HG03060 (cell line): Measurements from ENCODE around the gene TRPV3.
A peak's percentile ranks its signal among the peaks of the same experiment; 100 is the strongest.
"Not testable (repeated sequence)": the region's sequence is repeated elsewhere in the genome, so short reads cannot be mapped to it uniquely, and the experiment has no call there.

ENCODE experiments used
- ATAC-seq: cut with Tn5 transposase; IDR thresholded peaks from one replicate; pipeline ENCODE4 v1.9.1; 2021; ENCODE audit warnings: low read depth, moderate number of reproducible peaks; ENCODE audit not compliant: unreplicated experiment

The TRPV3 gene

GRCh38 chr17:3557768-3558583 lies at the start of gene TRPV3:
TSS of gene TRPV3 (minus strand) at chr17:3557812. CDS start at chr17:3554850, 2,962 bp downstream.
- ATAC-seq: peak; percentile 14

- ATAC-seq: no peak
Observed at GRCh38 chr17:3603870-3604259, 46.3 kb upstream of the TRPV3 start.

GRCh38 chr17:3603119-3603869 lies 45.7 kb upstream of the TRPV3 start:
- no peak for ATAC-seq

- ATAC-seq: no peak
Observed at GRCh38 chr17:3602499-3602898, 44.9 kb upstream of the TRPV3 start.

- no peak for ATAC-seq
Observed at GRCh38 chr17:3600529-3601205, 43.1 kb upstream of the TRPV3 start.

- ATAC-seq: no peak
Observed at GRCh38 chr17:3598078-3598477, 40.5 kb upstream of the TRPV3 start.

- no peak for ATAC-seq
Observed at GRCh38 chr17:3596804-3597464, 39.3 kb upstream of the TRPV3 start.

- ATAC-seq: no peak
Observed at GRCh38 chr17:3594976-3595375, 37.4 kb upstream of the TRPV3 start.

- no peak for ATAC-seq
Observed at GRCh38 chr17:3594051-3594800, 36.6 kb upstream of the TRPV3 start.

GRCh38 chr17:3593384-3593783 lies 35.8 kb upstream of the TRPV3 start:
- no peak for ATAC-seq

GRCh38 chr17:3592216-3592860 lies 34.7 kb upstream of the TRPV3 start:
- ATAC-seq: no peak

GRCh38 chr17:3590768-3591167 lies 33.2 kb upstream of the TRPV3 start:
- ATAC-seq: no peak

GRCh38 chr17:3590231-3590630 lies 32.6 kb upstream of the TRPV3 start:
- no peak for ATAC-seq

GRCh38 chr17:3589784-3590183 lies 32.2 kb upstream of the TRPV3 start:
- no peak for ATAC-seq

- ATAC-seq: no peak
Observed at GRCh38 chr17:3585826-3586225, 28.2 kb upstream of the TRPV3 start.

GRCh38 chr17:3583456-3583855 lies 25.8 kb upstream of the TRPV3 start:
- no peak for ATAC-seq

- no peak for ATAC-seq
Observed at GRCh38 chr17:3582915-3583314, 25.3 kb upstream of the TRPV3 start.

- ATAC-seq: not testable (repeated sequence)
Observed at GRCh38 chr17:3578667-3579066, 21.1 kb upstream of the TRPV3 start.

GRCh38 chr17:3576970-3577369 lies 19.4 kb upstream of the TRPV3 start:
- no peak for ATAC-seq

GRCh38 chr17:3575511-3575910 lies 17.9 kb upstream of the TRPV3 start:
- ATAC-seq: no peak
